GM04503 (cell line): ENCODE data around the gene MLLT10.

Experiments used
- DNase-seq: peaks from one replicate; pipeline ENCODE4 v3.0.0-alpha.2; 2012; ENCODE audit warnings: low read depth

Gene MLLT10

DNA sequence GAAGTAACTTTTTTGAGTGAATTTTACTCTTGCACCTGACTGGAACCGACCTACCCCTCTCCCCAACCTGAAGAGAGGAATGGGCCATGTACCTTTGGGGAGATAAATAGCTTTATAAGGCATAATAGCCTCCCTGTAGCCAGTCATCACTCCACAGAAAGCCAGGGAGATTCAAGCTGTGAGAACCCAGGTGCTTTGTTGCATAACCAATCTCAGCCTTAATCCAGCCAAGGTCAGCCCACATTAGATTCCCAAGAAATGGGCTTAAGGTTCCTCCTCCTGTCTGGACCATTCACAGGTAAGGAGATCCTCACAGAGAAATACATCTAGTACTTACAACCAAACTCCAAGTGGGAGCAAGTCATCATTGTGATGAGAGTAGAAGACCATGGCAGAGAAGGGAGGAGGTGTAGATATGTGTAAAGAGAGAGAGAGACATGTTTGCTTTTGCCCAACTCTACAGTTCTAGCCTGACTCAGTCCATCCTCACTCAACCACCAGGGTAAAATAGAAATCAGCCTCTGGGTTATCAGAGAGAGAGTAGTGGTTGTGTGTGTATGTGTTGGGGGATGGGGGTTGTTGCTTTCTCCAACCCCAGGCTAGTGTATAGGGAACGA is 32.2 kb upstream of the MLLT10 start:
- DNase-seq: no peak

DNA sequence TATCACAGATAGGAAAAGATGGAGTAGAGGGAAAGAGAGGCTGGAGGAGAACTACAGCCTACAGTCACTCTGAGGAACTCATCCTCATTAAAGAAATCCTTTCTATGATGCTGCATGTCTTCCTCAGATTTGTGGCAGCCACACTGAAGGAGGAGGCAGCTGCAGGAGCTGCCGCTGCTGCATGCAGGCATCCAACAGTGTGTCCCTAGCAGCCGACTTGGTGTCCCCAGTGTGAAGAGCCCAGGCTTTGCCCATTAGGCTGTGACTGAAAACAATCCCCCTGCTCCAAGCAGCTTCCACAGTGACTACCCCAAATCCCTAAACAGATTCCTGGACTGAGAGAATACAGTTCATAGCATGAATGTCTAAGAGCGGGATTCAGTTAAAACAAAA is 31.7 kb upstream of the MLLT10 start:
- no peak for DNase-seq

DNA sequence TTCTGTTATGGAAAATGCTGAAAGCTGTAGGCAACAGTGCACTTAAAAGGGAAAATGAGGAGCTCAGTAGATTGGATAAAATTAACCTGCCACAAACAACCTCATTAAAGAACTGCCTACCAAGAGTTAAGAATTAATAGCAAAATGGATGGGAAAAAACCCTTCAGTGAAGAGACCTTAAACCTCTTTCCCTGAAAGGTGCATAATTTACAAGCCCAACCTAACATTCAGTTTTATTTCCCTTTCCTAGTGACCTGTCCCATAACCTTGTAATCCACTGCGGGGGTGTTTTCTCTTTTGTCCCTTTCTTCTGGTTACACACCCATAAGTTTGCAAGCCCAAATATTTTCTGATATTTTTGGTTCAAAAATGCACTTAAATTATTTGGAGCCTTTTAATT is 30.5 kb upstream of the MLLT10 start:
- no peak for DNase-seq

DNA sequence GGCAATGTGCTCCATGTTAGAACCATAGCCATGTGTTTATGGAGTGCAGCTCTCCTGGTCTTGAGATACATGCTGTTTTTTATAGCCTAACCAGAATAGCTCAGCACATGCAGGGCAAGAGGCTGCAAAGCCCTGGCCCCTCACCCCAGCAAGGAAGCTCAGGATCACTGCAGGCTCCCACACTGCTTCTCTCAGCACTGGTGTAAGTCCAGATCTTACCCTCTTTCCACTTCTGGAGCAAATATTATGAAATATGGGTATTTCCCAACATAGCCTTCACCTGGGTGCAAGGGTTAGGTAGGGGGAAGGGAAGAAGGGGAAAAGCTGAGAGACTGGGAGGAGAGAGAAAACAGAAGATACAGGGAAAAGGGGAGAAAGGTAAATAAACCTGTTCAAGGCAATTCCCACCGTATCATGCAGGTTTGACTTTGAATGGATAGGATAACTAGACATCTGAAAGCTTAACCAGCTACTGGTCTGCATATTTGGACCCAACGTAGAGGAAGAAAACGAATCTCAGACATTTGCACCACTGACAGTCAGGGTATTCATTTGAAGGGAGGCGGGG is 28.2 kb upstream of the MLLT10 start:
- no peak for DNase-seq

DNA sequence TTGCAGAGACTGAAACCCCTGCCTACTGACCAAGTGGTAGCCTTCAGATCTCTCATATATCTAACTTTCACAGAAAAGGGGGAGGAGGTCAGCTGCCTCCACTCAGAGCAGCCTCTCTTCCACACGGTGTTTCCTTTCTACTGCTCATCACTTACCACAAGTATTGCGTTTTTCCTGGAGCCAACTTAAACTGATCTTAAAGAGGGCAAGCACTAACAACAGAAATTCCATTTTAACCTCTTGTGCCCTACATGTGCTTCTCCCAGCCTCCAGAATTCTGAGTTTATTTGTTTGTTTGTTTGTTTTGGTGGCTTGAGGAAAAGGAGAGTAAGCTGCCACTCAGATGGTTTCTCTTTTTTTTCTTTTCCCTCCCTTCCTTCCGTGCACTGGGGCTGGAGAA is 27.7 kb upstream of the MLLT10 start:
- no peak for DNase-seq

DNA sequence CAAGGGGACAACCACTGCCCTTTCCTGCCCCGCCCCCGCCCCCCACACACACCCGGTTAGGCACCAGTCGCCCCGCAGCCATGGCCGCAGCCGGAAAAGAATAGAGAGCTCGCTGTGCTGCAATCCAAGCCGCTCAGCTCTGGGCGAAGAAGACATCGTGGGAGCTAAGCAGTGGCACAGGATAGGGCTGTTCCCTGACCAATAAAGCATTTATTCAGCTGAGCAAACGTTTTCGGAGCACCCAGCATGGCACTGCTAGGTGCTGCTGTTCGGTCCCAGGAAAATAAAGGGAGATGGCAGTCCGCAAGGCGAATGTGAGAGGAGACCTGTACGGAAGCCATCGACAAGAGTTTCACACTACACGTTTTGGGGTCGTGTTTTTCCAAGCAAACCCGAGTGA is 26.9 kb upstream of the MLLT10 start:
- DNase-seq: no peak

DNA sequence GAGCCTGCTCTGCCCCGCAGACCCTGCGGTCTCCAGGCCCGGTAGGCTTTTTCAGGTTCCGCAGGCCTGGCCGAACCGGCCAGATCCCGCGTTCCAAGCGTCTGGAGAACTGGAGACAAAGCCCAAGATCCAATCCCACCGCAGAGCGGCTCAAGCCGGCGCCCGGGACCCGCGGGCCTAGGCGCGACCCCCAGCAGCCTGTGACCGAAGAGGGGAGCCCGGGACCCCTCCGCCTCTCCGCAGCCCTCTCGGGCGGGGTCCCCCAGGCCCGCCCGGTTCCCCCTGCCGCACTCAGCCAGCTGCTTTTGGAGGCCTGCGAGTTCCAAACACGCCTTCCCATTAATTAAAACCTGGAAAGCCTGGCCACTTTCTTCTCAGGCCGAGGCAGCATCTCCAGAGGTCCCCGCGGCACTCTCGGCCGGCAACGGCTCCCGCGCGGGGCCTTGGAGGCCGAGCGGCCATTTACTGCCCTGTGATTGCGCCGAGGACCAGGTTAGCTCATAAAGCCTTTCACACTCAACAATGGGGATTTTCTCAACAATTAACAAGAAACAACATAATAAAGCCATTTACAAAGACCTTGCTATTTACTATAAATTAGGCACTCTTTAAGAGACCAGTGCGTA is 25.2 kb upstream of the MLLT10 start:
- DNase-seq: no peak

DNA sequence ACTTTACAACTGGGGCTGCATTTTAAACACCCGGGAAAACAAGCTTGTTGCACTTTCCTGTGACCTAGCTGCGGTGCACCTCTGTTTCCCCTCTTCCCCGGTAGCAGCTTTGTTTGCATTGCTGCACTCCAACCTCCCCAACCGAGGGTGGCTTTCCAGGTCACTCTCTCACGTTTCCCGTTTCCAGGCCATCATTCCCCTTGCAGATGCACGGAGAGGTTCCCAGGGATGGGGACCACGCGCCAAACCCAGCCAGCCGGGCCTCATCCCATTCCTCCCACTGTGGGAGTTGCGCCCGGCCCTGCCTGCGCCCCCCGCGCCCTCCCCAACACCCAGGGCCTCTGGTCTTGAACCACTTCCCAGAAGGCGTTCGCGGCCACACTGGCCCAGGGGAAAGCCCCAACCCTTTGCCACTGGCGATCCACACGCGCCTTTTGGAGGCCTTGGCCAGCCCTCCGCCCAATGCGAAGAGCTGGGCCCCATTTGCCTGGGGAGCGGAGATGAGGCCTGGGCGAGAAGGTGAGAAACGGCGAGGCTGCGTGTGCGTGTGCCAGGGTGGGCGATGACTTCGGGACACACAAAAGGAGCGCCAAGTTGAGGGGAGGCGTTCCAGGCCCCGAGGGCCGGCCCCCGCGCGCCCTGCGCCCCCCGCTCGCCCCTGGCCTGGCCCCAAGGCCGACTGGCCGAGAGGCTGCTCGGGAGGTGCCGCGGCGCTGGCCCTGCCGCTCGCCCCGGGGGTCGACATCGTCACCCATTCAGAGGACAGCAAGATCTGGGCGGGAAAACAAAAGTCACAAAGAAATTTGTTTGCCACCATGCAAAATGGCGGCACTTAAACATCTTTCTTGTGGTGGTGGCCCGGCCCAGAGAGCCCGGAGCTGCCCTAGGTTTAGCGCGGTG is 24.4 kb upstream of the MLLT10 start:
- no peak for DNase-seq

DNA sequence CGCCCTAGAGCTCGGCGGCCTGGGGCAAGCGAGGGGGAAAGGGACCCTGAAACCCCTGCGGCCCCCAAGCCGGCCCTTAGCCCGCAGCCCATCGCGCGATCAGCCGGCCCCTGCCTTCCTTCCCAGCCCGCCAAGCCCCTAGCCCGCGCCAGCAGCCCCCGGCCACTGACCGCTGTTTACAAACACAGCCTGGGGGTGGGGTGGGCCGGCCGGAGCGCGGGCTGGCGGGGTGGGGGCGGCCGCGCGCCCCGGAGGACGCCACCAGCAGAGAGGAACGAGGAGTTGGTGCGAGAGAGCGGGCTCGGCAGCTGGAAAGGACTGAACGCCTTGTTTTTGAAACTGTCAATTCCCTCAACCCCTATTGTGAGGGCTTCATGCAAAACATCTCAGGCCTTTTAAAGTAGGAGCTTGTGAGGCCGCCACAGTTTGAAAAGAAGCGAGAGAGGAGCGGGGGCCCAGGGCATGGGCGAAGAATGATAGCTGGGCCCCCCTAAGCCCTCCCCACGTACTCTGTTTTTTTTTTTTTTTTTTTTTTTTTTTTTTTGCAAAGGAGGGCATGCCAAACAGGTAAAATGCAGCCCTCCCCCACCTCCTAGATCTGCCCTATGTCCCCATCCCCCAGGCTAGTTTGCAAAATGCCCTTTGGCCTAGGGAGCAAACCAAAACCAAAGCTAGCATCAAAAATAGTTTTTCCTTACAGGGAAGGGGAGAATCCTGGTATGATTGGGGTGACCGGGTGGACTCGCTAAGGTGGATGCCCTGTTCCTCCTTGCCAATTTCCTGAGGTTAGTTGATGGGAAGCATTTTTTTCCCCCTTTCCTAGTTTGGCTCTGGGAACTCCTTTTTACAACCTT is 23.6 kb upstream of the MLLT10 start:
- no peak for DNase-seq

DNA sequence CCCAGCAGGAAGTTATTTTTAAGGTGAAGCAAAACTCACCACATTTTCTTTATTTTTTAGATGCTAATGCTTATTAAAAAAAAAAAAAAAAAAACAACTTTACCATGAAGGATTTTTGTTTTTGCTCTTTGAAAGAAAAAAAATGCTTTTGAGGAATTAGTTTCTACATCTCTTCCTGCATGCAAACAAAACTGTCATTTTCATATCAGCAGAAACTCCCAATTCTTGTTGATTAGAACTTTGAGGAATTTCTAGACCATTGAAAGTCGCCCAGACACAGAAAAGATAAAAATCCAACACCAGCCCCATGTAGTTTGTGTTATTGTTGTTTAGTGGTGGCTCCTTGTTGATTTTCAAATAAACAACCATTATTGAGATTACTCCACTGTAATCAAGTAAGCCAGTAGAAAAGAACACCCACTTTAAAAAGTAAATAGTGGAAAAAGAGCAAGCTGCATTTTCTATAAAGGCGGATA is 22.9 kb upstream of the MLLT10 start:
- DNase-seq: no peak

DNA sequence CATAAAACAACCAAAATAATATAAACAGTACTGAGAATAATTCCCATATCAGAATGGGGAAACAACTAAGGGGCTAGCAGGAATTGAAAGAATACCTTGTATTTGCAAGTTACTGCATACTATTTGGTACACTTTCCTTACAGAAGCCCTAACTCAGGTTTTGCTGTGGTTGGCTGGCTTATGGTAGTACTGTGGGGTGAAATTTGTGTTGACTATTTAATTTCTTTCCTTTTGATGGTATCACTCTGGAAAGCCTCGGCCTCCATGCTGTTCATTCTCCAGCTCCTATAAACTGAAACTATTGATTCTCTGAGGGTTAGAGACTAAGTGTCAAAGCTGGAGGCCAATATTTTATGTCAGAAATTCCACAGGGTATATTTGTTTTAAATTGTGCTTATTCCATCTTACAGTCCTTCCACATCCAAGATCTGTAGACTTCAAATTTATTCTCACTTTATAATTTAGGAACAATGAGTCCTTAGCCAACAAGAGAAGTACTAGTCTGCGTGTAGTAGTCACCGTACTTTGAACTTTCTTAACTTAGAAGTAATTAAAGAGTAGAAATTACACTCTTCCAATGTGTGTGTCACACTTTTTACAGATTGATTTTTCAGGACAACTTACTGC is 22.0 kb upstream of the MLLT10 start:
- no peak for DNase-seq

DNA sequence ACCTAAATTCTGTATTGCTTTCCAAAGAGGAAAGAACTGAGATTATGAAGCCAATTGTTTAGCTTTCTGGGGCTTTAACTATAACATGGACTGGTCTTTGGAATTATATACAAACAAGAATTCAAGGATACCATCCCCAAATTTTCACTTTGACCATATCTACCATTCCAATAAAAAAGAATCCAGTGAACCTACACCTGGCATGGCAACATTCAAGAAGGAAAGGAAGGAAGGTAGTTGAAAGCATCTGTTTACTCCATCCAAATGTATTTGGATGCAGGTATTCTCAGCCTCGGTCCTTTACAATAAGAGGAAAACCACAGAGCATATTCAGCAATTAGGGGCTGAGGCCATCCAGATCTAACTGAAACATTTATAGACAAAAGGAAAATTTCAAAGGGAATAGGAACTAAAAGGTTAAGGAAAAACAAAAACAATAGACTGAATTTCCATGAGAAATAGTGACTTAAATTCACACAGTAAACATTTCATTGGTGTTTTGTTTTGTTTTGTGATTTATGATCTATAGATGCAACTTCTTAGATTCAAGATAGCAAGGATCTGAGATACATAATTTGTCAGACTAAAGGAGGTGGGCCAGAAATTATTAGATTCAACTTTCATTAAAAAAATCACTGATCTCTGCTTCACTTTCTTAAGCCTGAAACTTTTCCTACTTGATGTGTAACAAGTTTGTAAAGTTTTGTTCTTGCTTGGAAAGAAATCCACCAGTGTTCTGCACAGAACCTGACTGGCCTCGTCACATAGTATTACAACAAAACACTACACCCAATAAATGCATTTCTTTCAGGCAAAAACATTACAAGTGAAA is 21.2 kb upstream of the MLLT10 start:
- DNase-seq: no peak

DNA sequence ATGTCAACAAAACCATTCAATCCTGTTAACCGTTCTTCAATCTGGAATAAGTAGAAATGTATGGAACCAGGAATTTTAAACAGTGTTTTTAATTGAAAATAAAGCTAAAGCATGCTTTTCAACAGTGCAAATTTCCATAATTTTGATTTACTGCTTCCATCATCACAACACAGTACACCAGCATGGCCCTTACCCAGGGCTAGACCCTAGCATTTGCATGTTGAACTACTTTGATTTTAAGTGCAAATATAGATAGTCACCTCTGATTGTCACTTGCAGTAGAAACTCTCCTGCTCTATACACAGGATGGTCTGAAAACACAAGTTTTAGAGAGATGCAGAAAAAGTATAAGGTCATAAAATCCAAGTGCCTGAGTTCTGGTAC is 20.6 kb upstream of the MLLT10 start:
- DNase-seq: no peak

DNA sequence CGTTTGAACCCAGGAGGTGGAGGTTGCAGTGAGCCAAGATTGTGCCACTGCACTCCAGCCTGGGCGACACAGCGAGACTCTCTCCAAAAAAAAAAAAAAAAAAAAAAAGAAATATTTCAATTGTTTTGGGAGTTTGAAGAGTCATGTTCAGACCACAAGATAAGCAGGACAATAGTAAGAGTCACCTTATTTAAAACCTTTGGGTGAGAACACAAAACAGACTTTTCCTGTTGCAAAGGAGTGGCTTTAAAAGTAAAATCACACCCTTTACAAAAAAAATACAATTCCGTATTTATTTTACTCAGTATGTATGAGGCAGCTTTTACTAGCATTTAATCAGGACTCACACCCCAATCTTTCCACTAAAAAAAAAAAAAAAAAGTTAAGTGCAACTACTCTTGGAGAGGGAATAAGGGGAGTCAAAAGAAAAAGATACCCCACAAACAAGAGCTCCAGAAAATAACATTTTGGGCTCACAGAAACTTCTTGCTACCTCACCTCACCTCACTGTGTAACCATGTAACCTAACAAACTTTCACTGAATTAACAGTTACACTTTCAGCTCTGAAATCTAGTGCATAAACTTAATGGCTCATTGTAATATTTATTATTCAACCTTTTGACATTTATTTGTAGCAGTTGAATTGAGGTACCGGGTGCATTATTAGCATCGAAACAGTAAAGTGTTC is 19.8 kb upstream of the MLLT10 start:
- no peak for DNase-seq

DNA sequence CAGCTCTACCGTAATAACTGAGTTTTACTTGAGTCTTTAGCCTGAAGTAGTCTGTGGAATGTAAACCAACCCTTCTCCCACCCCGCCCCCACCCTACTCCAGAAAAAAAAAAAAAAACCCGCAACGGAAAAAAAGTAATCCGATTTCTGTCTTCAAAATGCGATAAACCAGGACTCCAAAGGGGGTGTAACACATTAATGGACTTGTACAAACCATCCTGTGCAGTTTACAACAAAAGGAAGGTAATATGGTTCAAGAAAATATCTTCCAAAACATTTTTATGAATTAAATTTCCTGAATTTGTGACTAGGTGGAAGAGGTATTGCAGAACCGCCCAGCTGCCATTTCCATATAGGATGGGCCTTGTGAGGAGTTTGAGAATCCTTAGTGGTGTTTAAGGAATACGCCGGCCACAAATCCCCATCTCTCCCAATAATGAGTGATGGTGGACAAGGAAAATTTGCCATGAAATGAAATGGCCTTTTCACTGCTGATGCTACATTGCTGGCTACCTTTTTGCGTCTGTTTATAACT is 19.1 kb upstream of the MLLT10 start:
- DNase-seq: no peak

DNA sequence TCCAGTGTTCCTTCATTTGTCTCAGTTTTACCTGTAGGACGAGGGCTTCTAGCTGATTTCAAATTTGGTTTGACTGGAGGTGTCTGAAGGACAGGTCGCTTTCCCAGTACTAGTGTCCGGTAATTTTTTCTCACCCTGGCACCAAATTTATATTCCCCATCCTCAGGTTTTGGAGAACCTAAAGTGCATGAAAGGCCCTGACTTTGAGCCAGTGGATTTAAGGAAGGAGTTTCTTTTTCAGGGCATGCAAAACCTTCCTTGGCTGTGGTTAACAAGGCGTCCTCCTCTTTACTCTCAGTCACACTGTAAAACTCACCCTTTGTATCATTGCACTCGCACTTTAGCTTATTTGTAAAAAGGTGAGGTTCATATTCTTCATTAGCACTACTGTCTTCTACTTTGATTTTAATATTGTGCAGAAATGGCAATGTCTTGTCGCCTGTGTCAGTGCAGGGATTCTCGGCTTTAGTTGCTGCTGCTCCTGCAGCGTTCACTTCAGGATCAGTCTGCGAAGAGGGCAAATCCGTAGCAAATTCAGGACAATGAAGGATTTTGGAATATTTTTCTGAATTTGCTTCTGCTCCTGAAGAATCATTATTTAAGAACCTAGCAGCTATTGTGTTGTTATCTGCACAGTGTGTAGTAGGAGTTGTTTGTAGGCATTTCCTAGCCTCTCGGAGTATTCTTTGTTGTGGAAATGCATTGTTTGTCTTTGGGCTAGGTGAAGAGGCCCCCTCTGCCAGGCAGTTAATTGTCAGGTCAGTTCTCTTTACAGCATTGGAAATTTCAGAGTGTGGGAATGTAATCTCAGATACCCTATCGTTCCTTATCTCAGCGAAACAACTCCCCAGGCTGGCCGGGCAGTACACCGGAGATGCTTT is 18.4 kb upstream of the MLLT10 start:
- no peak for DNase-seq

DNA sequence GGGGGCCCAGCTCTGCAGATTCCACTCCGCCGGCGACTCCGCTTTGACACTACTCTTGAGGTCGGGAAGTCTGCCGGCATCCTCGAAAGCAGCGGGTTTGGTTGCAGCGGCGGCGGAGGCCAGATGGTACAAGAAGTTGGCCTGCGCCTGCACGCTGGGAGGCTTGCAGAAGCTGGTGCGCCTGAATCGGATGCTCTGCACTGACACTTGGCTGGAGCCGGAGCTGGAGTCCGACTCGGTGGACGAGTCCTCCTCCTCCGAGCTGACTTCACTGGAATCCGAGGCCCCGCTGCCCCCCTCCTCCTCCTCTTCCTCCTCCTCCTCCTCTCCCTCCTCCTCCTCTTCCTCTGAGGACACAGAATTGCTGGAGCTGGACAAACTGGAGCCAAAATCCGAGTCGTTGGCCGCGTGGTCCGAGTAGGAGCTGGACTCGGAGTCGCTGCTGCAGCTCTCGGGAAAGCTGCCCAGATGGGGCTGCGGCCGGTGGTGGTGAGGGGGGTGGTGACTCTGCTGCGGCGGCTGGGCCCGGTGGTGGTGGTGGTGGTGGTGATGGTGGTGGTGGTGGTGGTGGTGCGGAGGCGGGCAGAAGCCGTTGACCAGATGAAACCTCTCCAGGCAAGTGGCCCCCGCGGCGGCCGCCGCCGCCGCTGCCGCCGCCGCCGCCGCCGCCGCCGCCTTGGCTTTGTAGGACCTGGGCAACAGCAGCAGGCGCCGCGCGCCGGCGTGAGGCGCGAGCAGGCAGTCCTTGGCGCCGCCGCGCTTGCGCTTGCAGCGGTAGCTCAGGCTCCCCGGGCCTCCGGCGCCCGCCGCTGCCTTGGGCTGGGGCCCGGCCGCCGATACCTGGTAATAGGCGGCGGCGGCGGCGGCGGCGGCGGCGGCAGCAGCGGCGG is 17.5 kb upstream of the MLLT10 start:
- DNase-seq: no peak
